Measurements from ENCODE around the gene NUBP1.

The NUBP1 gene

DNA sequence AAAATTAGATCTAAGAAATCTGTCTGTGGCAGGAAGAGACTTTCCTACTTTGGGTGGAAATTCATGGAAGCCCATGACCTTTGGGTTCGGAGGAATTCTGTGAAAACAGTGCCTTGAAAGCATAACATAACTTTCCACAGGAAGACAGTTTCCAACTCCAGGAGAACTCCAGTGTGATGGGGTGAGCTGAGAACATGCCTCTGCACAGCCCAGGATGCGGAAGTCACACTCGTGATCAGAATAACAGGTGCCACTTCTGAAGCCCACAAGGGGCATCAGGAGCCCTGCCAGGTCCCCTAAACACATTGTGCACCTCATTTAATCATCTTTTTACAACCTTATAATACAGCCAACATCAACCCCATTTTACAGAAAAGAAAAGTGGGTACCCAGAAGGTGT is 65.2 kb downstream of the NUBP1 start:
- FAIRE-seq, result no peak

DNA sequence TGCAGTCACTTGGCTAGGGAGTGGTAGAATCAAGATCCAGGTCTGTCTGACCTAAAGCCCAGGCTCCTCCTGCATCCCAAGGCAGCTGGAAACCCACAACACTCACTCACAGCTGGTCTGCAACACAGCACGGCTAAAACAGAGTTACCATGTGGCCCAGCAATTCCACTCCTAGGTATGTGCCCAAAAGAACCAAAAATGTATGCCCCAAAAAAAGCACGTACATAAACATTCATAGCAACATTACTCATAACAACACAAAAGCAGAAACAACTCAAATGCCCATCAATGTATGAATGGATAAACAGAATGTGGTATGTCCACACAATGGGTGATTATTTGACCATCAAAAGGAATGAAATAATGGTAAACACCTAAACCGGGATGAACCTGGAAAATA is 66.1 kb downstream of the NUBP1 start:
- no peak for FAIRE-seq

GRCh38 chr16:10812312-10813098 is 68.9 kb downstream of the NUBP1 start:
- no peak for FAIRE-seq

GRCh38 chr16:10813099-10813455 is 69.4 kb downstream of the NUBP1 start:
- FAIRE-seq, result no peak

GRCh38 chr16:10817514-10817913 is 73.9 kb downstream of the NUBP1 start:
- no peak for FAIRE-seq

DNA sequence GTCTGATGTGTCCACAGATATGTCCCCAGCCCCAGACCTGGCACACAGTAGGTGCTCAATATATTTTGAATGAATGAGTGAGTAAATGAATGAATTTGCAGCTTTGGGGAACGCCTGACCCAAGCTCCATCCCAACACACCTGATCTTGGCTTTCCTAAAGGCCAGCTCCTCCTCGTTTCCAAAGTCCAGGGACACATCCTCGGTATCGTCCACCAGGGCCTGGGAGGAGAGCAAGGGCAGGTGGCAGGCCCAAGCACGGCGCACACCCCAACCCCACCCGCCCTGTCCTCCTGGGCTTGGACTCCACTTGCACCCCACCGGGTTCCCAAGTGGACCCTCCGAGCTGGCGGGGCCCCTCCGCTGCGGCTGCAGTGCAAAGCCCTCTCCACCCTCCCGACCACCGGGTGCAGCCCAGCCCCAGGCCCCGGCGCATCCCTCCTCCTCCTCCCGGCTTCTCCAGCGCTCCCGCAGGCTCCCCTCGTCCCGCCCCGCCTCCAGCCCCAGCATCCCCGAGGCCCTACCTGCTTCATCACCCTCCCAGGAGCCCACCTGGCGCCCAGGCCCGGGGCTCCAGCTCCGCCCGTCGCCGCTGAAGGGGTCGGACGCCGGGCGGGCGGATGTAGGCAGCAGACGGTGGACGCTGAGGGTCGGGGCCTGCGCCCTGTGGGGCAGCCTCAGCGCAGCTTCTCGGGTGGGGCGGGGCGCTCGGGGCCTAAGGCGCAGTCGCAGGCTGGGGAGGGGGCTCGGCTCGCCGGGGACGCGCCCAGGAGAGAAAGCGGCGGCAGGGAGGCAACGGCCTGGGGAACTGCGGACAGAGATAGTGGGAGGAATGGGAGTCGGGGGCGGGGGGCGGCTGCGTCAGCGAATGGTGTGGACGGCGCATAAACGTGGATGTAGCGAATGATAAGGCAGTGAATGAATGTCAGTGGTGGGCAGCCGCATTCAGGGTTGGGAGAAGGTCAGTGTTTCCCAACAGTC is 74.6 kb downstream of the NUBP1 start, which contains the start of gene TVP23A:
Gene TVP23A (minus strand): TSS at position 832 of the 979 bp plus-strand sequence. CDS start 301 bp downstream, at position 531.
- FAIRE-seq, result no peak
